NCI-H1092 treated with DMSO at 0.1 percent for 48 hours (cell line): ENCODE data around the gene ENO4.
A peak's percentile ranks its signal among the peaks of the same experiment; 100 is the strongest.

Source experiments
- DNase-seq: peaks from one replicate; lab custom pipeline; 2025; lab: John Stamatoyannopoulos, UW

Gene ENO4

GRCh38 chr10:116829711-116830110 is 19.6 kb upstream of the ENO4 start:
- no peak for DNase-seq

GRCh38 chr10:116831086-116831485 is 18.2 kb upstream of the ENO4 start:
- DNase-seq, result no peak

- DNase-seq, result no peak
Measured at GRCh38 chr10:116831790-116832189, 17.5 kb upstream of the ENO4 start.

- DNase-seq, result no peak
Measured at GRCh38 chr10:116833986-116834985, 15.0 kb upstream of the ENO4 start.

- DNase-seq, result no peak
Measured at GRCh38 chr10:116835658-116836057, 13.6 kb upstream of the ENO4 start.

GRCh38 chr10:116836083-116836482 is 13.2 kb upstream of the ENO4 start:
- DNase-seq, result peak; percentile 16

GRCh38 chr10:116836902-116837523 is 12.3 kb upstream of the ENO4 start:
- no peak for DNase-seq

- no peak for DNase-seq
Measured at GRCh38 chr10:116838143-116838725, 11.1 kb upstream of the ENO4 start.

GRCh38 chr10:116840389-116841075 is 8.8 kb upstream of the ENO4 start:
- DNase-seq, result no peak

- no peak for DNase-seq
Measured at GRCh38 chr10:116845823-116846222, 3.5 kb upstream of the ENO4 start.

GRCh38 chr10:116848032-116848943 is 1.0 kb upstream of the ENO4 start:
- DNase-seq, result no peak

- DNase-seq, result no peak
Measured at GRCh38 chr10:116848944-116849247, 403 bp upstream of the ENO4 start.

- DNase-seq, result no peak
Measured at GRCh38 chr10:116850058-116850611, 836 bp downstream of the ENO4 start.

- DNase-seq, result no peak
Measured at GRCh38 chr10:116852246-116852645, 2.9 kb downstream of the ENO4 start.

GRCh38 chr10:116853287-116853686 is 4.0 kb downstream of the ENO4 start:
- DNase-seq, result no peak

- DNase-seq, result no peak
Measured at GRCh38 chr10:116853701-116854100, 4.4 kb downstream of the ENO4 start.

- no peak for DNase-seq
Measured at GRCh38 chr10:116857156-116857555, 7.9 kb downstream of the ENO4 start.

GRCh38 chr10:116861796-116862195 is 12.5 kb downstream of the ENO4 start:
- DNase-seq, result no peak

- no peak for DNase-seq
Measured at GRCh38 chr10:116864436-116864835, 15.1 kb downstream of the ENO4 start.

- DNase-seq, result no peak
Measured at GRCh38 chr10:116866066-116866465, 16.8 kb downstream of the ENO4 start.

- DNase-seq, result no peak
Measured at GRCh38 chr10:116866987-116867595, 17.8 kb downstream of the ENO4 start.
